ENCODE measurements around the gene CCDC188. TPM values are rescaled to one million over a fixed set of nuclear protein-coding genes. Genes with fewer than 3 reads are reported as not detected.
"Not testable (repeated sequence)": the region's sequence is repeated elsewhere in the genome, so short reads cannot be mapped to it uniquely, and the experiment has no call there.

The CCDC188 gene
- total RNA-seq, 1 donor from 2014 or later = 6.8 TPM

GRCh38 chr22:20173772-20174171 lies 22.9 kb upstream of the CCDC188 start:
- intact Hi-C loops (cut with DNase I) = loop anchor here (5.0 kb wide), 1 partner anchor 99 kb away; no protein-coding TSS in a partner anchor
- no peak for ATAC-seq
- no peak for DNase-seq (ENCODE audit: low spot score)

DNA sequence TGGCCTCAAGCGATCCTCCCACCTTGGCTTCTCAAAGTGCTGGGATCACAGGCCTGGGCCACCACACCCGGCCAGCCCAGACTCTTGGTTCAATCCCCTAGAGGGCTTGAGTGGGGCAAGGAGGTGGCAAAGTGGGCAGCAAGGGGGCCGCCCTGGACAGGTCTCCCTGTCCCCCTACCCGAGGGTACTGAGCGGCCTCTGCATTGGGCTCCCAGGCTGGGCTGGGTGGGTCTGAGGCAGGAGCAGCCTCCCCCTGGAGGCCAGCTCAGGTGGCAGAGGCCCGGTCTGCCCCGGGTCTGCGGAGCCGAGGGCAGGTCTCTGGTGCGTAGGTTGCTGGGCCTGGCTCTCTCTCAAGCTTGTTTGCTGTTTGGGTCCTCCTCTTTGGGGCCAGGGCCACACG lies 22.4 kb upstream of the CCDC188 start:
- DNase-seq (ENCODE audit: low spot score) (no peak), ATAC-seq (no peak)
- intact Hi-C loops (cut with DNase I) = loop anchor here (5.0 kb wide), 1 partner anchor 99 kb away; no protein-coding TSS in a partner anchor

- DNase-seq (ENCODE audit: low spot score) (no peak), ATAC-seq (no peak)
- intact Hi-C loops (cut with DNase I) = loop anchor here (5.0 kb wide), 1 partner anchor 100 kb away; no protein-coding TSS in a partner anchor
Measured at GRCh38 chr22:20172141-20172613, 21.3 kb upstream of the CCDC188 start.

DNA sequence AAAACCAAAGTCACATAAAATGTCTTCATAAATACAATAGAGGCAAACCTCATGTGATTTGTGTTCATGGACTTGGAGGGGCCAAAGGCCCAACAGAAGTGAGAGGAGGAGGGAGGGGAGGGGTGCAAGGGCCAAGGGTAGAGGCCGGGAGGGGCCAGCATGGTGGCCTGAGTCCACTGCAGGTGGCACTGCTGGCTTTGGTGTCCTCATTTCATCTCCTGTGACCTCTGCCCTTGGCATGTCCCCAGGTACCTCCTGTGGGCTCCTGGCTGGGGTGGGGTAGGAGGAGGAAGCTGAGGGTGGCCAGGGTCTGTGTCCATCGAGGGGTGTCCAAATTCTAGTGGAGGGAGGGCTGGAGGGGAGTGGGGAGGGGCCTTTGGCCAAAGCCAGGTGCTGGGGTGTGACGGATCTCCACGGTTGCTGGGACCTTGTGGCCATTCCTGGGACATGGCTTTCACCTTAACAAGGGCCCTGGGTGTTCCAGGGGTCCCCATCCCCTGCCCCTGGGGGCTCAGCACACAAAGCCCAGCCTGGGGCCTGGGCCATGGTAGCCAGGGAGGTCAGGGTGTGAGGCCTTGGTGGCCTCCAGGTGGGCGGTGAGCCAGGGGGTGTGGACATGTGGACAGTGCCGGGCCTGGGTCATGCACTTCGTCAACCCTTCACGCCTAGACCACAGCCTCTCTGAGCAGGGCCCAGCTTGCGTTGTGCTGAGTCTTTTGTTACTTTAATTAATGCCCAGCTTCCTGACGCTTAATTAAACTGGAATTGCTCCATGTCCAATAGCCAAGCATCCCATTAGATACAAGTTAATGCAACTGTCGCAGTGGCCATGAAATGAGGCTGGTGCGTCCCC lies 20.7 kb upstream of the CCDC188 start:
- DNase-seq (ENCODE audit: low spot score) = no peak
- ATAC-seq = no peak
- intact Hi-C loops (cut with DNase I) = loop anchor here (5.0 kb wide), 1 partner anchor 101 kb away; no protein-coding TSS in a partner anchor

DNA sequence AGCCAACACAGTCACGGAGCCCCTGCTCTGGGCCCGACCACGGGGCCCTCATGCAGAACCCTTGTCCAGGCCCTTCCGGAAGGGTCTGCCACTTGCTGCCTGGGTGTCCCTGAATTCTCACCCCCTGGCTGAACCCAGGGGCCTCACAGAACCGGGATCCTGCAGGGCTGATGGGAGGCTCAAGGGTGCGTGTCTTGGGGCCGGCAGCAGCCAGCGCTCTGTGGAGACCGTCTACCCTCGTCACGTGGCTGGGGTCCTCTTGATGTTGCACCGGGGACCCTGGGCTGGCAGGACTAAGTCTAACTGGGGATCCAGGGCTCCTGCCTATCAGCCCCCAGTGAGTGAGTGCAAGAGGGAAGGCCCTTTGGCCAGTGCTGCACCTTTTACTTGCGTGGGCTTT lies 19.3 kb upstream of the CCDC188 start:
- ATAC-seq = no peak
- intact Hi-C loops (cut with DNase I) = loop anchor here (5.0 kb wide), 1 partner anchor 102 kb away; no protein-coding TSS in a partner anchor
- DNase-seq (ENCODE audit: low spot score) = no peak

DNA sequence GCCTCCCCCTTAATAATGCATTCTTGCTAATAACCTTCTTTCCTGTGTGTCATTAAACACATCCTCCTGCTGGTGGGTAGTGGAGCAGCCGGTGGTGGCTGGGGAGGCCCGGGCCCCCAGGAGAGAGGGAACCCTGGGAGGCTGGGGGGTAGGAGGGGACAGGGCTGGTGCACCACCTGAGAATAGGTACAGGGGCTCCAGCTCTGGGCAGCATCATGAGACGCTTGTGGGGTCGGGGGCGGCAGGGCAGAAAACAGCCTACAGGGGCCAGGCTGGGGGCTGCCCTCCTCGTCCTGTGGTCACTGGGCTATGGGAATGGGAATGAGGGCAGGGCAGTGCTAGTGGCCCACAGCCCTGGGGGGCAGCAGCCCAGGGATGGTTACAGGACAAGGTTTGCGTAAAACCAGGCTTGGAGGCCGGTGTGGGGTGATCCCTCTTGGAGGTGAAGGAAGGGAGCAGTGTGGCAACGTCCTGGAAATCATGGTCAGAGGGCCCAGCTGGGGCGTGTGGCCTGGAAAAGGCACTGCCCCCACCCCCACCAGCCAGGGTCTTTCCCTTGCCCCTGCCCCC lies 18.5 kb upstream of the CCDC188 start:
- DNase-seq (ENCODE audit: low spot score) = no peak
- ATAC-seq = no peak
- intact Hi-C loops (cut with DNase I) = no loop called here

DNA sequence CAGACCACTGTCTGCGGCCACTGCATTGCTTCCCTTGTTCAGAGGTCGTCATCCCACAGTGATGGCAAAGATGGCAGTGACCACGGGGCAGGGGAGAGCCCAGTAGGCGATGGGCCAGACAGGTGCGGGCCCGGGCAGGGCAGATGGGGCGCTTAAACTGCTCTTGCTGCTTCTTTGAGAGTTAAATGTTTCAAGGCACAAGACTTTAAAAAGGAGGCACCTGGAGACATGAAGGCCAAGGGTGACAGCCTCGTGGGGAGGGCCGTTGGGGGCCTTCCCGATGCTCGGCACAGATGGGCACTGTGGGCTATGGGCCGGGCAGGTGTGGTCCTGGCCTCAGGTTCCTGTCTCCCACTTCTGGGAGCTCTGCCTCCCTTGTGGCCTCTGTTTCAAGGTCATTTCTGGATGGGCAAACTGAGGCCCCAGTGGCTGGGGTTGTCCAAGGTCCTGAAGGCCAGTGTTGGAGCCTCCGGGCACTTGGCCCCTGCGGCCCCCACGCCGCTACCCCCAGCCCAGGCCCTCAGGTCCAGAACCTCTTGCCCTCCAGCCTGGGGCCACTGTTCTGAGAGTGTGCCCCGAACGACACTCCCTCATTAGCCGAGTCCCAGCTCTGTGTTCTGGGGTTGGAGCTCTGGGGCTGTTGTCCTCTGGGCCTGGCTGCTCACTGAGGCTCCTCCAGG lies 16.9 kb upstream of the CCDC188 start:
- intact Hi-C loops (cut with DNase I) = no loop called here
- ATAC-seq (no peak), DNase-seq (ENCODE audit: low spot score) (no peak)

DNA sequence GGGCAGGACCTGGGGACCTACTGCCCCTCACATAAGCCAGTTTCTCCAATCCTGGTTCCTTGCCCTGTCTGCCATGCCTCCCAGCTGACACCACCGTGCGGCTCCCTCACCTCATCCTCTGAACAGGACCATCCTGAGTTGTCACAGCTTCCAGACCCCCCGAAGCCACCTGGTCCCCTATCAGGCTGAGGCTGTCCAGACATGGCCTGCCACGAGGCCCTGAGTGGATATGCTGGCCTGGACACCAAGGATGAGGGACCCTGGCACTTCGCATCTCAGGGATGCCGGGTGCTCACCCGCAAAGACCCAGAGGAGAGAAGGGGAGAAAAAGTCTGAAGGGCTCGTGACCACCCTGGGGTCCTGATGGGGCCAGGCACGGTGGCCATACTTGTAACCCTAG lies 15.8 kb upstream of the CCDC188 start:
- intact Hi-C loops (cut with DNase I) = no loop called here
- DNase-seq (ENCODE audit: low spot score) (no peak), ATAC-seq (no peak)

DNA sequence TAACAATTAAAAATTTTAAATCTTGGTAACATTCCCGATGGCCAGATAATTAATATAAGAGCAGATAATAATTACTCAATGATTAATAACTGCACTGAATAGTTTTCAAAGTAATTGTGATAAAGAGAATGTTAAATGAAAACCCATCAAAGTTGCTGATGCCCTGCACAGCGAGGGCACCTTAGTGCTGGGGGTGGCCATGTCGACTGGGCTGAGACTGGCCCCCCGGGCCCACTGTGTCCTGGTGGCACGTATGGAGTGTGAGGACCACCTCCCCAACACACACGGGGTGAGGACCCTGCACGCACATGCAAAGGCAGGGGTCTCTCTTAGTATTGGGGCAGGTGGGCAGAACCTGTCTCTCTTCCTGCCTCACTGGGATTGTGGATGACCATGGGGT lies 15.1 kb upstream of the CCDC188 start:
- intact Hi-C loops (cut with DNase I) = no loop called here
- ATAC-seq (no peak), DNase-seq (ENCODE audit: low spot score) (no peak)

DNA sequence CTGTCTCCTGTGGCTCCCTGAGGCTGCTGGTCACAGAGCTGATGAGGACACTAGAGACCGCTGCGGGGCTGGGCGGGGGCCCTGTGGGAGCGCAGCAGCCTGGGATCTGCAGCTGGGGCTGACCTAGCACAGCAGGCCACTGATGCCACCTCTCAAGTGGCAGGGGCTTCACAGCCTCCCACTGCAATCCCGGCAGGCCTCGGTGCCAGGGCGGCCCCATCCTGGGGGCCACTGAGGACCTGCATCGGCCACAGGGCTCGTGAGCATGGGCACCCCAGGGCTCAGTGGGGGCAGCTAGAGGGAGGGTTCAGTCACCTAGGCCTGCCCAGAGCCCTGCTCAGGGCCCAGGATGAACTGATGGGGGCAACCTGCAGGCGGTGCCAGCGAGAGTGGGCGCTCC lies 14.6 kb upstream of the CCDC188 start:
- no peak for DNase-seq (ENCODE audit: low spot score)
- ATAC-seq = no peak
- intact Hi-C loops (cut with DNase I) = no loop called here

GRCh38 chr22:20164863-20165262 lies 14.0 kb upstream of the CCDC188 start:
- intact Hi-C loops (cut with DNase I) = no loop called here
- ATAC-seq = no peak
- no peak for DNase-seq (ENCODE audit: low spot score)

DNA sequence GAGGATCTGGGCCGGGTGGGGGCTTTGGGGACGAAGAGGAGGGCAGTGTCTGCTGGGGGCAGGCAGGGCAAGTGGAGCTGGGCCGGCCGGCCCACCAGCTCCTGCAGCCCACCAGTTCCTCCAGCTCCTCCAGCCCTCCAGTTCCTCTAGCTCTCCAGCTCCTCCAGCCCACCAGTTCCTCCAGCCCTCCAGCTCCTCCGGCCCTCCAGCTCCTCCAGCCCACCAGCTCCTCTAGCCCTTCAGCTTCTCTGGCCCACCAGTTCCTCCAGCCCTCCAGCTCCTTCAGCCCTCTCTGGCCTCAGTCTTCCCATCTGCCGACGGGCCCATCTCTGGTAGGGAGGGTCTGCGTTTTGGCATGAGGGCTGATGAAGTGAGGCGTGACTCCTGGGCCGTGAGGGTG lies 9.2 kb upstream of the CCDC188 start:
- no peak for ATAC-seq
- DNase-seq (ENCODE audit: low spot score) = no peak
- intact Hi-C loops (cut with DNase I) = no loop called here

- not testable (repeated sequence) for ATAC-seq; DNase-seq (ENCODE audit: low spot score)
- intact Hi-C loops (cut with DNase I) = loop anchor here (5.0 kb wide), 1 partner anchor 108 kb away; the partner anchor contains the start of gene RTN4R
Measured at GRCh38 chr22:20159531-20159930, 8.7 kb upstream of the CCDC188 start.

GRCh38 chr22:20159076-20159475 lies 8.2 kb upstream of the CCDC188 start:
- DNase-seq (ENCODE audit: low spot score) = no peak
- intact Hi-C loops (cut with DNase I) = loop anchor here (5.0 kb wide), 1 partner anchor 108 kb away; the partner anchor contains the start of gene RTN4R
- no peak for ATAC-seq

GRCh38 chr22:20158391-20159036 lies 7.7 kb upstream of the CCDC188 start:
- intact Hi-C loops (cut with DNase I) = loop anchor here (5.0 kb wide), 1 partner anchor 109 kb away; the partner anchor contains the start of gene RTN4R
- DNase-seq (ENCODE audit: low spot score) = no peak
- no peak for ATAC-seq

DNA sequence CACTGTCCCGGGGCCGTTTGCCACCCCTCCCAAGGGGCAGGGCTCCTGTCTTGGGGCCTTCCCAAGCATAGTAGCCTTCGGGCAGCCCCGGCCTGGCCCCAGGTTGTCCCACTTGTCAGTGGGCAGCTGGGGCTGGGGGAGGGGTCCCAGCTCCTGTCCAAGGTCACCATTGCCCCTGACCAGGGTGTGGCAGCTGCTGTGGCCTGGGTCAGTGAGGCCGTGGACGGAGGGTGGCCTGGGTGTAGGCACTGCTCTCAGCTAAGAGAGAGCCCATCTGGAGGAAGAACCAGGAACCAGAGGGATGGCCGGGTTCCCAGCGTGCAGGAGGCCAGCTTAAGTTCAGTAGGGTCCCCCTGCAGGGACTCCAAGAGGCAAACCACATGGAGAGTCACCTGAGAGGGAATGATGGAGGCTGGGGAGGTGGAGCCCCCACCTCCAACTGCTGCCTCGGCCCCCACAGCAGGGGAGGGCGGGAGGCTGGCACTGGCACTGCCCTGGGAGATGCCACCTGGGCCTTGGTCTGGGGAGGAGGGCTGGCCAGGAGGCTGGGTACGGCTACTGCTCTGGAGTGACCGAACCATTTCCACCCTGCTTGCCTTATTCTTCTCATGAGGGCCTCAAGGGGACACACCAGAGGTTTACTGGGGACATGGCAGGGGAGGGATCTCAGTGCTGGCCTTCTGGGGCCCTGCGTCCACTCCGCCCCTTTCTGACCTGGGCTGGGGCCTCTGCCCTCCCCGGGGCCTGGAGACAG lies 6.8 kb upstream of the CCDC188 start:
- intact Hi-C loops (cut with DNase I) = loop anchor here (2.0 to 5.0 kb wide), 2 partner anchors 110 to 127 kb away; partner anchors contain the start of gene RTN4R
- ATAC-seq (no peak), DNase-seq (ENCODE audit: low spot score) (no peak)

DNA sequence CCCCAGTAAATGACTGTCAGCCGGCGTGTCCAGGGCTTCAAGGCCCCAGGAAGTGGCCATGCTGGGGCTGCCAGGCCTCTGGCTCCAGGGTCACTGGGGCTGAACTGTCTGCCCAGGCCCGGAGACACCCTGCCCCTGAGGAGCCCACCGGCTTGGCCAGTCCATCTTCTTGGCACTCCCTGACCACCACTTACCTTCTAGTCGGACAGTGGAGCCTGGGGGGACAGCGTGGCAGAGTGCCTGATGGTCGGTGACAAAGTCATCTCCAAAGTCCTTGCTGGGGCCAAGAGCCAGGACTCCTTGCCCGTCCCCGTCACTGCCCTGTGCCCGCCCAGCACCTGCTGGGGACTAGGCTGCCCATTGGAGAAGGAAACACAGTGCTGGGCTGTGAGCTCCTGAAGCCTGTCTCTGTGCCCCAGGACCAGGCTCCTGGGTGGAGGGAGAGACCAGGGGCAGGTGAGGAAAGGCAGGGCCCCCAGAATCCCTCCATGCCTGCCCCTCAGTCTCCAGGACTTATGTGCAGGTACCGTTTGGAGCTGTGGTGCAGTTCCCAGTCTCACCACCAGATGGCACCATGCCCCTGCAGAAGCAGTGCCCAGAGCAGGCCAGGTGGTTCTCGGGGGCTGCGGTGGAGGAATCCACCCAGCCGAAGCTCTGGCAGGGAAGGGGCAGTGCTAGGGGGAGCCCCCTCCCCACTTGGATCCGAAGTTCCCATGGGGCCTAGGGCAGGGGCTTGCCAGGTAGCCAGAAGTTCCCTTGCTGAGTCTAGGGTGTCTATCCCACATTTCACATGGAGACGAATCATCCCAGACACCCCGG lies 6.0 kb upstream of the CCDC188 start:
- intact Hi-C loops (cut with DNase I) = loop anchor here (2.0 to 5.0 kb wide), 2 partner anchors 110 to 128 kb away; partner anchors contain the start of gene RTN4R
- DNase-seq (ENCODE audit: low spot score) (peak; percentile 95), ATAC-seq (peak; percentile 74)

Measured in sciatic nerve (tissue), 2 donors.